PC-9 (cell line): ENCODE results near the gene HDAC10. TPM values are rescaled to one million over a fixed set of nuclear protein-coding genes. Genes with fewer than 3 reads are reported as not detected.

Experiments used
- BruUV-seq: library from RNA; stranded (reverse); fragments of 400-500 nt; replicated peaks from 2 replicates; lab custom pipeline; 2021; lab: Mats Ljungman, UMichigan
- CTCF ChIA-PET: fragments of 300-600 bp; sonication (Branson Sonifier 250); formaldehyde crosslinking; loops from one replicate; lab custom pipeline; 2022; ENCODE audit warnings: antibody characterized with exemption; lab: Charles Lee
- POLR2A ChIA-PET: fragments of 300-600 bp; sonication (Branson Sonifier 250); formaldehyde crosslinking; loops from one replicate; lab custom pipeline; 2022; ENCODE audit warnings: antibody characterized with exemption; ENCODE audit not compliant: unreplicated experiment; lab: Charles Lee
- DNase-seq, 2 experiments: peaks; one replicate each; pipeline versions ENCODE4 v3.0.0 to v3.0.0-alpha.2; 2015 to 2022; ENCODE audit warnings: mixed read lengths in 1 of 2
- H2AFZ ChIP-seq: fragments of 200-600 bp; sonication (generic); 2 replicates; pipeline ENCODE4 v1.8.1; 2017; ENCODE audit warnings: antibody characterized with exemption
- H3F3A ChIP-seq: fragments of 200-600 bp; sonication (generic); 2 replicates; pipeline ENCODE4 v1.8.1; 2017; ENCODE audit warnings: antibody characterized with exemption, mild to moderate bottlenecking, low read depth; ENCODE audit not compliant: insufficient read depth
- H3K27ac ChIP-seq: fragments of 200-600 bp; sonication (generic); 2 replicates; pipeline ENCODE4 v1.6.1; 2016; ENCODE audit warnings: mixed run types
- H3K27me3 ChIP-seq: fragments of 200-600 bp; sonication (generic); 2 replicates; pipeline ENCODE4 v1.6.1; 2016; ENCODE audit warnings: low read depth, mixed run types; ENCODE audit not compliant: insufficient read depth
- H3K36me3 ChIP-seq: fragments of 200-600 bp; sonication (generic); 2 replicates; pipeline ENCODE4 v1.6.1; 2016; ENCODE audit warnings: low read depth, mixed run types
- H3K4me1 ChIP-seq: fragments of 200-600 bp; sonication (generic); replicated peaks from 2 replicates; pipeline ENCODE4 v1.6.1; 2016; ENCODE audit warnings: mixed run types; ENCODE audit not compliant: insufficient read depth
- H3K4me2 ChIP-seq: fragments of 200-600 bp; sonication (generic); 2 replicates; pipeline ENCODE4 v1.6.1; 2017; ENCODE audit warnings: mixed run types
- H3K4me3 ChIP-seq: fragments of 200-600 bp; sonication (generic); 2 replicates; pipeline ENCODE4 v1.6.1; 2016; ENCODE audit warnings: mixed run types
- H3K79me2 ChIP-seq: fragments of 200-600 bp; sonication (generic); 2 replicates; pipeline ENCODE4 v1.6.1; 2017; ENCODE audit warnings: low read depth, mixed run types
- H3K9me2 ChIP-seq: fragments of 200-600 bp; sonication (generic); 2 replicates; pipeline ENCODE4 v1.8.1; 2017; ENCODE audit warnings: mild to moderate bottlenecking; ENCODE audit not compliant: insufficient read depth
- H3K9me3 ChIP-seq: fragments of 200-600 bp; sonication (generic); 2 replicates; pipeline ENCODE4 v1.8.1; 2016; ENCODE audit warnings: low read depth; ENCODE audit not compliant: insufficient read depth
- H4K20me1 ChIP-seq: fragments of 200-600 bp; sonication (generic); 2 replicates; pipeline ENCODE4 v1.8.1; 2017; ENCODE audit not compliant: insufficient read depth
- CTCF ChIP-seq: fragments of 200-600 bp; sonication (generic); conservative IDR thresholded peaks from 2 replicates; pipeline ENCODE4 v1.6.1; 2017; ENCODE audit warnings: mixed run types, antibody characterized with exemption, mild to moderate bottlenecking, moderate library complexity
- EZH2 ChIP-seq: fragments of 200-600 bp; sonication (generic); IDR thresholded peaks from 2 replicates; pipeline ENCODE4 v1.8.0; 2017; ENCODE audit warnings: antibody characterized with exemption, low read depth
- intact Hi-C: fragments of 100-400 bp; cut with micrococcal nuclease; formaldehyde crosslinking; loops from one replicate; pipeline ENCODE4 v1.10.0; 2022; ENCODE audit not compliant: unreplicated experiment
- total RNA-seq: library from RNA; stranded (reverse); gene quantifications from 2 replicates; pipeline ENCODE4 v1.2.3, GENCODE V29; 2021

HDAC10 gene
- total RNA-seq, 1 experiment from 2014 or later = 80.5 TPM

GRCh38 chr22:50199829-50200460, 51.1 kb downstream of the HDAC10 start:
- POLR2A ChIA-PET = no interaction called here
- H2AFZ ChIP-seq = peak overlapping the region; percentile 72
- H3K9me3 ChIP-seq = no peaks in the 10 kb centered on the region
- peaks cover 12% of the 10 kb centered on the region for H3K4me1 ChIP-seq
- H3K4me2 ChIP-seq = peak overlapping the region; percentile 88
- H4K20me1 ChIP-seq = peaks cover 37% of the 10 kb centered on the region
- no peaks in the 10 kb centered on the region for H3K27me3 ChIP-seq
- H3K79me2 ChIP-seq = peaks cover 28% of the 10 kb centered on the region
- BruUV-seq = no TSS peak
- H3K27ac ChIP-seq = no peak overlapping the region
- H3F3A ChIP-seq = peaks cover 42% of the 10 kb centered on the region; the same call in 1 of the 2 replicates
- CTCF ChIA-PET = no interaction called here
- intact Hi-C loops = loop anchor here (1.0 to 5.0 kb wide), 3 partner anchors 10 to 273 kb away; no protein-coding TSS in a partner anchor
- DNase-seq = no peak
- no peaks in the 10 kb centered on the region for H3K9me2 ChIP-seq
- H3K36me3 ChIP-seq = peaks cover 26% of the 10 kb centered on the region
- TF ChIP-seq EZH2 = no peak
- no peak for TF ChIP-seq CTCF
- H3K4me3 ChIP-seq = peak overlapping the region; percentile 89

DNA sequence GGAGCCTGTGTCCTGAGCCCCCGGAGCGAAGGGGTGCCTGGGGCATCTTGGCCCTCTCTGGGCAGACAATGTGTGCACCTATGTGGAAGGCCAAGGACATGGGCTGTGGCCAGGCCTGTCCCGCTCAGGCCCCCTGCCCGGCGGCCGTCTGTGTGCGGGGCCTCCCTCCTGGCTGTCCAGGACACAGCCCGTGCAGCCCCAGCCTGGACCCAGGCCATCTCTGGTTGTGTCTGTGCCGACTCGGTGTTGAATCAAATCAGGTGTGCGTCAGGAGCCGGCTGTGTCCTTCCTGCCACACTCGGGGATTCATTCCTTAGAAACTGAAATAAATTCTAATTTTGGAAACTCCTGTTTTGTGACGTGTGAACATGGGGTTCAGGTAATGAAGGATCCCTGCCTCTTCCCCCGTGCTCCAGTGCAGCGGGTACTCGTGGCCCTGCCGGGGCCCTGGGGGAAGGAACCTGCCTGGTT, 51.8 kb downstream of the HDAC10 start:
- intact Hi-C loops = no loop called here
- H3F3A ChIP-seq = peaks cover 44% of the 10 kb centered on the region; the same call in 1 of the 2 replicates
- H3K4me3 ChIP-seq = no peak overlapping the region
- no peaks in the 10 kb centered on the region for H3K27me3 ChIP-seq
- H4K20me1 ChIP-seq = peaks cover 44% of the 10 kb centered on the region
- H3K4me1 ChIP-seq = peaks cover 12% of the 10 kb centered on the region
- no peak for DNase-seq
- ChIA-PET CTCF (no interaction called here), POLR2A (no interaction called here)
- H2AFZ ChIP-seq = no peak overlapping the region
- no peak overlapping the region for H3K27ac ChIP-seq
- peaks cover 28% of the 10 kb centered on the region for H3K79me2 ChIP-seq
- peaks cover 29% of the 10 kb centered on the region for H3K36me3 ChIP-seq
- no peak for TF ChIP-seq CTCF
- no peak for TF ChIP-seq EZH2
- no TSS peak for BruUV-seq
- no peak overlapping the region for H3K4me2 ChIP-seq
- H3K9me2 ChIP-seq = no peaks in the 10 kb centered on the region
- no peaks in the 10 kb centered on the region for H3K9me3 ChIP-seq

DNA sequence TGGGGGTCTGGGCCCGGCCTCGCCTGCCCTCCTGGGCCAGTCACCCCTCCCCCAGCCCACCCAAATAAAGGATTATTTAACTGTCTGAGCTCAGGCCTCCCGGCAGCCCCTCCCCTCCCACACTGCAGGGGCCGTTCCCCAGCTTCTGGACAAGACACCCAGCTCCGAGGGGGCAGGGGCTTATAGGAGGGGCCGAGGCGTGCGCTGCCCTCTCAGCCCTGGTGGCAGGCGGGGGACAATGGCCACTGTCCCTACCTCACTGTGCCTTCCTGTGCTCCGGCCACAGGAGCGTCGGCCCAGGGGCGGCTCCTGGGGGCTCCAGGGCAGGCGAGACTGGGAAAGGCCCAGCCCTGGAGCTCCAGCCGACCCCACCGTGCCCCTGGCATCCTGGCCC, 52.4 kb downstream of the HDAC10 start:
- Histone ChIP-seq H3K27me3 (no peaks in the 10 kb centered on the region), H3K27ac (no peak overlapping the region), H3F3A (peaks cover 45% of the 10 kb centered on the region; the same call in 1 of the 2 replicates), H3K4me3 (no peak overlapping the region), H3K36me3 (peaks cover 32% of the 10 kb centered on the region), H3K9me3 (no peaks in the 10 kb centered on the region), H3K79me2 (peaks cover 23% of the 10 kb centered on the region), H3K9me2 (no peaks in the 10 kb centered on the region), H3K4me1 (peaks cover 12% of the 10 kb centered on the region), H3K4me2 (no peak overlapping the region), H4K20me1 (peaks cover 49% of the 10 kb centered on the region), H2AFZ (no peak overlapping the region)
- intact Hi-C loops = no loop called here
- CTCF ChIA-PET = no interaction called here
- BruUV-seq = no TSS peak
- no peak for TF ChIP-seq EZH2
- no peak for TF ChIP-seq CTCF
- POLR2A ChIA-PET = no interaction called here
- no peak for DNase-seq
